HepG2 (cell line): ENCODE data around the gene CLTCL1. TPM values are rescaled to one million over a fixed set of nuclear protein-coding genes. Genes with fewer than 3 reads are reported as not detected.

Experiments used
- MEIS1 ChIP-seq: sonication (generic); formaldehyde crosslinking; IDR thresholded peaks from 2 replicates; pipeline ENCODE4 v1.9.0; 2021; ENCODE audit warnings: mild to moderate bottlenecking, missing genetic modification reagents, moderate library complexity, borderline replicate concordance
- NFKBIZ ChIP-seq: IDR thresholded peaks from 2 replicates; pipeline ENCODE4 v1.6.1; 2018; ENCODE audit warnings: missing genetic modification reagents, missing compliant biosample characterization
- RELA ChIP-seq: sonication (generic); formaldehyde crosslinking; IDR thresholded peaks from 2 replicates; pipeline ENCODE4 v1.4.0; 2020; ENCODE audit warnings: missing genetic modification reagents
- ZNF232 ChIP-seq: sonication (generic); formaldehyde crosslinking; IDR thresholded peaks from 2 replicates; pipeline ENCODE4 v1.4.0; 2020; ENCODE audit warnings: missing genetic modification reagents, borderline replicate concordance
- ZNF766 ChIP-seq: sonication (generic); formaldehyde crosslinking; IDR thresholded peaks from 2 replicates; pipeline ENCODE4 v1.5.0; 2020; ENCODE audit warnings: missing genetic modification reagents, borderline replicate concordance
- ZSCAN21 ChIP-seq: sonication (generic); formaldehyde crosslinking; IDR thresholded peaks from 2 replicates; pipeline ENCODE4 v1.8.0; 2022; ENCODE audit warnings: mild to moderate bottlenecking, missing genetic modification reagents, moderate library complexity, borderline replicate concordance
- polyA plus RNA-seq, 8 experiments: library from polyadenylated mRNA; depleted of rRNA in 3 of 8; stranded (reverse) in 7 of 8; unstranded in 1 of 8; fragments of >200 nt; fragmentation: Illumina TruSeq in 4 of 8; extraction: Trizol in 4 of 8; gene quantifications; 2 replicates each; pipeline versions ENCODE4 v1.2.1 to v1.2.3, GENCODE V29; 2011 to 2016; ENCODE audit warnings: low read depth in 4 of 8, missing spikeins in 1 of 8, mixed read lengths in 1 of 8; ENCODE audit not compliant: insufficient read depth in 1 of 8
- small RNA-seq, 3 experiments: library from RNA; depleted of rRNA; stranded (forward); fragments of <200 nt; gene quantifications; one replicate each; pipeline ENCODE3, GENCODE V24; 2012; ENCODE audit warnings: low read depth in 2 of 3, low replicate concordance in 1 of 3; ENCODE audit not compliant: insufficient read length in 3 of 3, insufficient read depth in 2 of 3
- total RNA-seq, 5 experiments: library from RNA; depleted of rRNA; stranded (reverse); fragments of >200 nt; fragmentation: Illumina TruSeq; extraction: Trizol; gene quantifications; 2 replicates each; pipeline ENCODE4 v1.2.3, GENCODE V29; 2016; ENCODE audit warnings: low read depth in 1 of 5

CLTCL1 gene
- total and polyA plus RNA-seq, 2 of the 13 experiments (the other 11 are each of a cell fraction or from before 2014, with no cell fraction given) = 8.1 to 10.9 TPM

- TF ChIP-seq ZNF766 (no peak), RELA (CRISPR knock-in tag) (no peak), ZNF232 (CRISPR knock-in tag) (no peak), NFKBIZ (CRISPR knock-in tag) (no peak), MEIS1 (CRISPR knock-in tag) (no peak), ZSCAN21 (CRISPR knock-in tag) (no peak)
Measured at GRCh38 chr22:19129871-19130270, 161.6 kb downstream of the CLTCL1 start (continued).

Small RNAs within 50 kb of the gene (small RNA-seq; reads per million reads assigned to genes)
- gene AC000081.1 (0 reads per million in 3 experiments), gene RF00398 (0 to 0.10 (median 0) reads per million in 3 experiments)

Other genes with a start within 250 kb of the CLTCL1 start
- gene DGCR2, start 169.3 kb downstream of the CLTCL1 start, total RNA-seq (2016; rRNA removed; fragmentation: Illumina TruSeq; extraction: Trizol) = 13.1 and 35.3 TPM in 2 replicates
- 23.1 and 27.6 TPM in 2 replicates for gene DGCR2, start 169.3 kb downstream of the CLTCL1 start, polyA plus RNA-seq (2011; rRNA removed)
- gene TSSK2, start 160.4 kb downstream of the CLTCL1 start, total RNA-seq (2016; rRNA removed; fragmentation: Illumina TruSeq; extraction: Trizol) = not detected in 2 replicates
- not detected in 2 replicates for gene TSSK2, start 160.4 kb downstream of the CLTCL1 start, polyA plus RNA-seq (2011; rRNA removed)
- 7.6 and 8.9 TPM in 2 replicates for gene ESS2, start 147.1 kb downstream of the CLTCL1 start, total RNA-seq (2016; rRNA removed; fragmentation: Illumina TruSeq; extraction: Trizol)
- gene ESS2, start 147.1 kb downstream of the CLTCL1 start, polyA plus RNA-seq (2011; rRNA removed) = 7.7 and 9.4 TPM in 2 replicates
- not detected in 2 replicates for gene GSC2, start 141.4 kb downstream of the CLTCL1 start, total RNA-seq (2016; rRNA removed; fragmentation: Illumina TruSeq; extraction: Trizol)
- gene GSC2, start 141.4 kb downstream of the CLTCL1 start, polyA plus RNA-seq (2011; rRNA removed) = not detected in 2 replicates
- 118 and 161 TPM in 2 replicates for gene SLC25A1, start 113.0 kb downstream of the CLTCL1 start, total RNA-seq (2016; rRNA removed; fragmentation: Illumina TruSeq; extraction: Trizol)
- gene SLC25A1, start 113.0 kb downstream of the CLTCL1 start, polyA plus RNA-seq (2011; rRNA removed) = 49.4 and 57.3 TPM in 2 replicates
- 29.2 and 36.7 TPM in 2 replicates for gene HIRA, start 140.0 kb upstream of the CLTCL1 start, total RNA-seq (2016; rRNA removed; fragmentation: Illumina TruSeq; extraction: Trizol)
- gene HIRA, start 140.0 kb upstream of the CLTCL1 start, polyA plus RNA-seq (2011; rRNA removed) = 21.5 and 29.9 TPM in 2 replicates
- 79.7 and 107 TPM in 2 replicates for gene MRPL40, start 140.8 kb upstream of the CLTCL1 start, total RNA-seq (2016; rRNA removed; fragmentation: Illumina TruSeq; extraction: Trizol)
- 38.2 and 42.7 TPM in 2 replicates for gene MRPL40, start 140.8 kb upstream of the CLTCL1 start, polyA plus RNA-seq (2011; rRNA removed)
- gene C22orf39, start 156.0 kb upstream of the CLTCL1 start, total RNA-seq (2016; rRNA removed; fragmentation: Illumina TruSeq; extraction: Trizol) = 26.4 and 31.5 TPM in 2 replicates
- 23.4 and 27.8 TPM in 2 replicates for gene C22orf39, start 156.0 kb upstream of the CLTCL1 start, polyA plus RNA-seq (2011; rRNA removed)
- gene UFD1, start 187.5 kb upstream of the CLTCL1 start, total RNA-seq (2016; rRNA removed; fragmentation: Illumina TruSeq; extraction: Trizol) = 51.1 and 58.2 TPM in 2 replicates
- 45.0 and 47.9 TPM in 2 replicates for gene UFD1, start 187.5 kb upstream of the CLTCL1 start, polyA plus RNA-seq (2011; rRNA removed)
- 34.8 and 36.3 TPM in 2 replicates for gene CDC45, start 188.2 kb upstream of the CLTCL1 start, total RNA-seq (2016; rRNA removed; fragmentation: Illumina TruSeq; extraction: Trizol)
- gene CDC45, start 188.2 kb upstream of the CLTCL1 start, polyA plus RNA-seq (2011; rRNA removed) = 11.0 and 14.4 TPM in 2 replicates
- not detected in 2 replicates for gene CLDN5, start 232.7 kb upstream of the CLTCL1 start, total RNA-seq (2016; rRNA removed; fragmentation: Illumina TruSeq; extraction: Trizol)
- gene CLDN5, start 232.7 kb upstream of the CLTCL1 start, polyA plus RNA-seq (2011; rRNA removed) = not detected in 2 replicates